ENCODE data around the gene SMG9.
A peak's percentile ranks its signal among the peaks of the same experiment; 100 is the strongest.
"Not testable (repeated sequence)": the region's sequence is repeated elsewhere in the genome, so short reads cannot be mapped to it uniquely, and the experiment has no call there.

The SMG9 gene

GRCh38 chr19:43778651-43779050 is 23.9 kb upstream of the SMG9 start:
- H3K9me3 ChIP-seq (ENCODE audit: control insufficient read depth, insufficient read depth, low read length) = no peaks in the 10 kb centered on the region
- H3K36me3 ChIP-seq (ENCODE audit: control insufficient read depth, insufficient read depth, low read length) = no peaks in the 10 kb centered on the region
- H3K27me3 ChIP-seq (ENCODE audit: control insufficient read depth, insufficient read depth, low read length) = peaks cover 19% of the 10 kb centered on the region
- no peak overlapping the region for H3K9ac ChIP-seq (ENCODE audit: low read depth, low read length)
- H3K4me3 ChIP-seq (ENCODE audit: low read depth, low read length) = no peak overlapping the region
- H3K4me1 ChIP-seq (ENCODE audit: control insufficient read depth, insufficient read depth, low read length) = peaks cover 17% of the 10 kb centered on the region

- H3K4me1 ChIP-seq (ENCODE audit: control insufficient read depth, insufficient read depth, low read length) = peaks cover 25% of the 10 kb centered on the region
- no peak overlapping the region for H3K9ac ChIP-seq (ENCODE audit: low read depth, low read length)
- no peaks in the 10 kb centered on the region for H3K9me3 ChIP-seq (ENCODE audit: control insufficient read depth, insufficient read depth, low read length)
- no peak overlapping the region for H3K4me3 ChIP-seq (ENCODE audit: low read depth, low read length)
- H3K36me3 ChIP-seq (ENCODE audit: control insufficient read depth, insufficient read depth, low read length) = no peaks in the 10 kb centered on the region
- H3K27me3 ChIP-seq (ENCODE audit: control insufficient read depth, insufficient read depth, low read length) = peaks cover 32% of the 10 kb centered on the region
These were observed 22.5 kb upstream of the SMG9 start for GRCh38 chr19:43777163-43777695.

- H3K4me3 ChIP-seq (ENCODE audit: low read depth, low read length) = no peak overlapping the region
- H3K9ac ChIP-seq (ENCODE audit: low read depth, low read length) = no peak overlapping the region
- peaks cover 25% of the 10 kb centered on the region for H3K4me1 ChIP-seq (ENCODE audit: control insufficient read depth, insufficient read depth, low read length)
- H3K27me3 ChIP-seq (ENCODE audit: control insufficient read depth, insufficient read depth, low read length) = peaks cover 38% of the 10 kb centered on the region
- H3K36me3 ChIP-seq (ENCODE audit: control insufficient read depth, insufficient read depth, low read length) = no peaks in the 10 kb centered on the region
- H3K9me3 ChIP-seq (ENCODE audit: control insufficient read depth, insufficient read depth, low read length) = no peaks in the 10 kb centered on the region
These were observed 21.5 kb upstream of the SMG9 start for GRCh38 chr19:43776286-43776685.

GRCh38 chr19:43775299-43775890 is 20.6 kb upstream of the SMG9 start:
- peaks cover 46% of the 10 kb centered on the region for H3K27me3 ChIP-seq (ENCODE audit: control insufficient read depth, insufficient read depth, low read length)
- H3K9ac ChIP-seq (ENCODE audit: low read depth, low read length) = no peak overlapping the region
- H3K4me3 ChIP-seq (ENCODE audit: low read depth, low read length) = no peak overlapping the region
- H3K9me3 ChIP-seq (ENCODE audit: control insufficient read depth, insufficient read depth, low read length) = no peaks in the 10 kb centered on the region
- no peaks in the 10 kb centered on the region for H3K36me3 ChIP-seq (ENCODE audit: control insufficient read depth, insufficient read depth, low read length)
- H3K4me1 ChIP-seq (ENCODE audit: control insufficient read depth, insufficient read depth, low read length) = peaks cover 25% of the 10 kb centered on the region

GRCh38 chr19:43774940-43775258 is 20.1 kb upstream of the SMG9 start:
- Histone ChIP-seq H3K27me3 (ENCODE audit: control insufficient read depth, insufficient read depth, low read length) (peaks cover 51% of the 10 kb centered on the region), H3K4me3 (ENCODE audit: low read depth, low read length) (peak overlapping the region; percentile 27), H3K4me1 (ENCODE audit: control insufficient read depth, insufficient read depth, low read length) (peaks cover 23% of the 10 kb centered on the region)
- not testable (repeated sequence) for H3K9me3 ChIP-seq (ENCODE audit: control insufficient read depth, insufficient read depth, low read length); H3K36me3 ChIP-seq (ENCODE audit: control insufficient read depth, insufficient read depth, low read length); H3K9ac ChIP-seq (ENCODE audit: low read depth, low read length)

GRCh38 chr19:43774103-43774939 is 19.6 kb upstream of the SMG9 start:
- peaks cover 51% of the 10 kb centered on the region for H3K27me3 ChIP-seq (ENCODE audit: control insufficient read depth, insufficient read depth, low read length)
- no peaks in the 10 kb centered on the region for H3K9me3 ChIP-seq (ENCODE audit: control insufficient read depth, insufficient read depth, low read length)
- no peaks in the 10 kb centered on the region for H3K36me3 ChIP-seq (ENCODE audit: control insufficient read depth, insufficient read depth, low read length)
- peak overlapping the region; percentile 75 for H3K4me3 ChIP-seq (ENCODE audit: low read depth, low read length)
- H3K9ac ChIP-seq (ENCODE audit: low read depth, low read length) = no peak overlapping the region
- H3K4me1 ChIP-seq (ENCODE audit: control insufficient read depth, insufficient read depth, low read length) = peaks cover 18% of the 10 kb centered on the region

- no peak overlapping the region for H3K9ac ChIP-seq (ENCODE audit: low read depth, low read length)
- H3K27me3 ChIP-seq (ENCODE audit: control insufficient read depth, insufficient read depth, low read length) = peaks cover 51% of the 10 kb centered on the region
- peak overlapping the region; percentile 75 for H3K4me3 ChIP-seq (ENCODE audit: low read depth, low read length)
- peaks cover 18% of the 10 kb centered on the region for H3K4me1 ChIP-seq (ENCODE audit: control insufficient read depth, insufficient read depth, low read length)
- no peaks in the 10 kb centered on the region for H3K36me3 ChIP-seq (ENCODE audit: control insufficient read depth, insufficient read depth, low read length)
- no peaks in the 10 kb centered on the region for H3K9me3 ChIP-seq (ENCODE audit: control insufficient read depth, insufficient read depth, low read length)
These were observed 19.0 kb upstream of the SMG9 start for GRCh38 chr19:43773725-43774102.

- Histone ChIP-seq H3K36me3 (ENCODE audit: control insufficient read depth, insufficient read depth, low read length) (no peaks in the 10 kb centered on the region), H3K4me3 (ENCODE audit: low read depth, low read length) (no peak overlapping the region), H3K9me3 (ENCODE audit: control insufficient read depth, insufficient read depth, low read length) (no peaks in the 10 kb centered on the region), H3K9ac (ENCODE audit: low read depth, low read length) (no peak overlapping the region), H3K4me1 (ENCODE audit: control insufficient read depth, insufficient read depth, low read length) (peaks cover 11% of the 10 kb centered on the region), H3K27me3 (ENCODE audit: control insufficient read depth, insufficient read depth, low read length) (peaks cover 39% of the 10 kb centered on the region)
These were observed 14.5 kb upstream of the SMG9 start for GRCh38 chr19:43769256-43769655.

GRCh38 chr19:43768273-43769050 is 13.7 kb upstream of the SMG9 start:
- Histone ChIP-seq H3K4me3 (ENCODE audit: low read depth, low read length) (no peak overlapping the region), H3K4me1 (ENCODE audit: control insufficient read depth, insufficient read depth, low read length) (peaks cover 9% of the 10 kb centered on the region), H3K9me3 (ENCODE audit: control insufficient read depth, insufficient read depth, low read length) (no peaks in the 10 kb centered on the region), H3K36me3 (ENCODE audit: control insufficient read depth, insufficient read depth, low read length) (no peaks in the 10 kb centered on the region), H3K27me3 (ENCODE audit: control insufficient read depth, insufficient read depth, low read length) (peaks cover 31% of the 10 kb centered on the region), H3K9ac (ENCODE audit: low read depth, low read length) (no peak overlapping the region)

GRCh38 chr19:43767818-43768217 is 13.1 kb upstream of the SMG9 start:
- H3K27me3 ChIP-seq (ENCODE audit: control insufficient read depth, insufficient read depth, low read length) = peaks cover 25% of the 10 kb centered on the region
- no peaks in the 10 kb centered on the region for H3K9me3 ChIP-seq (ENCODE audit: control insufficient read depth, insufficient read depth, low read length)
- no peak overlapping the region for H3K9ac ChIP-seq (ENCODE audit: low read depth, low read length)
- peaks cover 3% of the 10 kb centered on the region for H3K4me1 ChIP-seq (ENCODE audit: control insufficient read depth, insufficient read depth, low read length)
- H3K4me3 ChIP-seq (ENCODE audit: low read depth, low read length) = no peak overlapping the region
- no peaks in the 10 kb centered on the region for H3K36me3 ChIP-seq (ENCODE audit: control insufficient read depth, insufficient read depth, low read length)

- Histone ChIP-seq H3K9ac (ENCODE audit: low read depth, low read length) (no peak overlapping the region), H3K4me1 (ENCODE audit: control insufficient read depth, insufficient read depth, low read length) (peaks cover 3% of the 10 kb centered on the region), H3K4me3 (ENCODE audit: low read depth, low read length) (no peak overlapping the region), H3K36me3 (ENCODE audit: control insufficient read depth, insufficient read depth, low read length) (no peaks in the 10 kb centered on the region), H3K27me3 (ENCODE audit: control insufficient read depth, insufficient read depth, low read length) (peaks cover 20% of the 10 kb centered on the region), H3K9me3 (ENCODE audit: control insufficient read depth, insufficient read depth, low read length) (no peaks in the 10 kb centered on the region)
These were observed 12.6 kb upstream of the SMG9 start for GRCh38 chr19:43767316-43767715.

GRCh38 chr19:43766755-43767043 is 11.9 kb upstream of the SMG9 start:
- Histone ChIP-seq H3K27me3 (ENCODE audit: control insufficient read depth, insufficient read depth, low read length) (peaks cover 14% of the 10 kb centered on the region), H3K4me3 (ENCODE audit: low read depth, low read length) (no peak overlapping the region), H3K36me3 (ENCODE audit: control insufficient read depth, insufficient read depth, low read length) (no peaks in the 10 kb centered on the region), H3K4me1 (ENCODE audit: control insufficient read depth, insufficient read depth, low read length) (peaks cover 3% of the 10 kb centered on the region), H3K9me3 (ENCODE audit: control insufficient read depth, insufficient read depth, low read length) (no peaks in the 10 kb centered on the region), H3K9ac (ENCODE audit: low read depth, low read length) (no peak overlapping the region)

Measured in iPS-15b (cell line).